ENCODE data around the gene HAGHL.
A peak's percentile ranks its signal among the peaks of the same experiment; 100 is the strongest.
"Not testable (repeated sequence)": the region's sequence is repeated elsewhere in the genome, so short reads cannot be mapped to it uniquely, and the experiment has no call there.

The HAGHL gene

DNA sequence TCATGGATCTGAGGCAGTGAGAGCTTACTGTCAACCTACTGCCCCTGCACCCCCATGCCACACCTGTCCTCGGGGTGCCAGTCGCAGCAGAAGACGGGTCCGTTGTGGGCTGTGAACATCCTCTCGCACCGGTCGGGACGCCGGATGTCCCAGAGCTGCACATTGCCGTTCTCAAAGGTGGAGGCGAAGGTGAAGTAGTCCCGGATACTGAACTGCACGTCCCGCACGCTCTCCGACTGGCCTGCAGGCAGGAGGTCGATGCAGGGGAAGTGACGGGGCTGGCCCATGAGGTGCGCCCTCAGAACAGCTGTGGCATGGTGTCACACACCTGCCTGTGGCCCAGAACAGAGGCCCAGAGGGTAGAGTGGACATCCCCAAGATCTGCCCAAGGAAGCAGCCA is 39.4 kb upstream of the HAGHL start:
- Histone ChIP-seq H3K27me3 (replicated peaks) (no peaks in the 10 kb centered on the region), H3K27ac (no peak overlapping the region), H3K36me3 (replicated peaks) (peaks cover 15% of the 10 kb centered on the region), H3K4me3 (ENCODE audit: low read depth, low read length) (no peak overlapping the region)
- no peak for TF ChIP-seq CTCF (IDR thresholded peaks at IDR 0.05; ENCODE audit: low read depth, low read length, missing control alignments)
- in situ Hi-C loops (cut with HindIII; ENCODE audit: low pct_ligation_motif_present, low sequenced_read_pairs), result no loop called here
- no peak for DNase-seq

GRCh38 chr16:689175-689897 is 37.6 kb upstream of the HAGHL start:
- TF ChIP-seq CTCF (IDR thresholded peaks at IDR 0.05; ENCODE audit: low read depth, low read length, missing control alignments), result no peak
- Histone ChIP-seq H3K27ac (peak overlapping the region; percentile 67), H3K4me3 (ENCODE audit: low read depth, low read length) (peak overlapping the region; percentile 82)

GRCh38 chr16:691242-691641 is 35.7 kb upstream of the HAGHL start:
- H3K36me3 ChIP-seq (replicated peaks); H3K27ac ChIP-seq; in situ Hi-C loops (cut with HindIII; ENCODE audit: low pct_ligation_motif_present, low sequenced_read_pairs); H3K4me3 ChIP-seq (ENCODE audit: low read depth, low read length); DNase-seq: not testable (repeated sequence)
- H3K27me3 ChIP-seq (replicated peaks), result peaks cover 30% of the 10 kb centered on the region

More at GRCh38 chr16:689175-689897, 37.6 kb upstream of the HAGHL start:
- Histone ChIP-seq H3K27me3 (replicated peaks) (peaks cover 13% of the 10 kb centered on the region), H3K36me3 (replicated peaks) (peaks cover 5% of the 10 kb centered on the region)
- no peak for DNase-seq
- in situ Hi-C loops (cut with HindIII; ENCODE audit: low pct_ligation_motif_present, low sequenced_read_pairs), result no loop called here

DNA sequence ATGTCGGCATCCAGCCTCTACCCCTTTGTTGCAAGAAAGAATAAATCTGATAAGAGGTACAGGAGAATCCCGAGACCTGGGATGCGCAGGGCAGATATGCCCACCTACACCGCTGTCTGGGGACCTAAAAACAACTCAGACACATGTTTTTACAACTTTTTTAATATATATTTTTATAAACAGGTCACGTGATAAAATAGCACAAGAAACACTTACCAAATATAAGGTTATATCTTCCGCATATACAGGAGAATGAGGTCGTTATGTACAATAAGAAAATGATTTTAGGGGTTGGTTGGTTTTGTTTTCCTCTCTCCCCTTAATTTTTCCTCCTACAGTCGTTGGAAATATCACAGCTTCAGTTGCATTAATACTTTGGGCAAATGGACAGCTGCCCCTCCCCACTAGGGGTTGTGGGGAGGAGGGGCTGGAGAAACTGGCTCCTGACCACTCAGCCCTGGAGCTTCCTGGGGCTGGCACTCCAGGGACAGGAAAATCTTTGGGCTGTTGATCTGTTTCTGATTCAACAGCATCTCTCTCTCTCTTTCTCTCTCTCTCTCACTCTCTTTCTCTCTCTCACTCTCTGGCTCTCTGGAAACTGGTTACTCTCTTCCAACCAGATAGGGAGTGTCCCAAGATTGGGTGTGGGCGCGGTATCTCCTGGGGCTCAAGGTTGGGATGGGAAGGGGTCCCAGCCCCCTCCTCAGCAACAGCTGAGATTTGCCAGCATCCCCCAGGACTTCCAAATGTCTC is 34.4 kb upstream of the HAGHL start:
- TF ChIP-seq CTCF (IDR thresholded peaks at IDR 0.05; ENCODE audit: low read depth, low read length, missing control alignments), result no peak
- H3K27me3 ChIP-seq (replicated peaks), result peaks cover 31% of the 10 kb centered on the region

DNA sequence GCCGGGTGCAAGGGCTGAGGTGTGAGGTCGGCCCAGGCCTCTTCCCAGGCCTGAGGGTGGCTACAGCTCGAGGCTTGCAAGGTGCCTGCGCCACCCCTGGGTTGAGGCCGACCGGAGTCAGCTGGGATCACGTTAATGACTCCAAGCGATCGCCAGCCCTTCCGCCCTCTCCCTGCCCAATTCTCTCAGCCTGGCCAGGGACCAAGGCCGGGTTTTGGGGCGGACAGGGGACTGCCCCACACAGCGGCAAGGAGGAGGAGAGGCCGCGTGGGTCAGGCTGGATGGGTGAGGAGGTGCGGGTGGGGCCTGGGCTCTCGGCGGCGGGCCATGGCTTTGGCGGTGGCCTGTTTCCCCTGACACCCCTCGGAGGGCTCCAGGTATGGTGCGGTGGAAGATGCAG is 33.5 kb upstream of the HAGHL start:
- Histone ChIP-seq H3K4me3 (ENCODE audit: low read depth, low read length) (no peak overlapping the region), H3K36me3 (replicated peaks) (no peaks in the 10 kb centered on the region), H3K27me3 (replicated peaks) (peaks cover 31% of the 10 kb centered on the region), H3K27ac (no peak overlapping the region)
- in situ Hi-C loops (cut with HindIII; ENCODE audit: low pct_ligation_motif_present, low sequenced_read_pairs), result no loop called here
- no peak for TF ChIP-seq CTCF (IDR thresholded peaks at IDR 0.05; ENCODE audit: low read depth, low read length, missing control alignments)
- DNase-seq, result no peak

More for the DNA sequence above, 34.4 kb upstream of the HAGHL start:
- Histone ChIP-seq H3K27ac (no peak overlapping the region), H3K4me3 (ENCODE audit: low read depth, low read length) (no peak overlapping the region), H3K36me3 (replicated peaks) (no peaks in the 10 kb centered on the region)
- in situ Hi-C loops (cut with HindIII; ENCODE audit: low pct_ligation_motif_present, low sequenced_read_pairs), result no loop called here
- DNase-seq, result no peak

- TF ChIP-seq CTCF (IDR thresholded peaks at IDR 0.05; ENCODE audit: low read depth, low read length, missing control alignments), result no peak
- Histone ChIP-seq H3K36me3 (replicated peaks) (no peaks in the 10 kb centered on the region), H3K27ac (no peak overlapping the region), H3K4me3 (ENCODE audit: low read depth, low read length) (no peak overlapping the region), H3K27me3 (replicated peaks) (peaks cover 31% of the 10 kb centered on the region)
- in situ Hi-C loops (cut with HindIII; ENCODE audit: low pct_ligation_motif_present, low sequenced_read_pairs), result no loop called here
- DNase-seq, result no peak
Measured at GRCh38 chr16:693766-694165, 33.1 kb upstream of the HAGHL start.

Measured in brain microvascular endothelial cell (primary cell).